Measurements from ENCODE around the gene ETV2.
"Not testable (repeated sequence)": the region's sequence is repeated elsewhere in the genome, so short reads cannot be mapped to it uniquely, and the experiment has no call there.

ETV2 gene

GRCh38 chr19:35642798-35643254, 1.3 kb downstream of the ETV2 start:
- Histone ChIP-seq H3K36me3 (peaks cover 8% of the 10 kb centered on the region), H4K20me1 (no peaks in the 10 kb centered on the region), H3K27me3 (no peaks in the 10 kb centered on the region), H3K9ac (peak overlapping the region; percentile 82), H3K27ac (peak overlapping the region; percentile 89), H3K4me3 (peak overlapping the region; percentile 73), H3K4me1 (peaks cover 56% of the 10 kb centered on the region), H3K9me3 (no peaks in the 10 kb centered on the region), H3K4me2 (peak overlapping the region; percentile 93)
- TF ChIP-seq Cebpa-rat (IDR thresholded peaks at IDR 0.05): no peak

- TF ChIP-seq Cebpa-rat (IDR thresholded peaks at IDR 0.05): no peak
- peaks cover 56% of the 10 kb centered on the region for H3K4me1 ChIP-seq
- peaks cover under 1% of the 10 kb centered on the region for H3K36me3 ChIP-seq
- H4K20me1 ChIP-seq: peaks cover 1% of the 10 kb centered on the region; the same call in 1 of the 2 replicates
- peak overlapping the region; percentile 73 for H3K4me3 ChIP-seq
- no peaks in the 10 kb centered on the region for H3K9me3 ChIP-seq
- H3K27ac ChIP-seq: peak overlapping the region; percentile 89
- no peaks in the 10 kb centered on the region for H3K27me3 ChIP-seq
- H3K9ac ChIP-seq: peak overlapping the region; percentile 82
- peak overlapping the region; percentile 93 for H3K4me2 ChIP-seq
Observed at GRCh38 chr19:35643255-35644205, 2.0 kb downstream of the ETV2 start.

GRCh38 chr19:35644206-35644986, 2.9 kb downstream of the ETV2 start:
- TF ChIP-seq Cebpa-rat (IDR thresholded peaks at IDR 0.05): no peak
- Histone ChIP-seq H4K20me1 (peaks cover 10% of the 10 kb centered on the region), H3K9ac (peak overlapping the region; percentile 82), H3K9me3 (no peaks in the 10 kb centered on the region), H3K27me3 (no peaks in the 10 kb centered on the region), H3K36me3 (no peaks in the 10 kb centered on the region), H3K4me3 (peak overlapping the region; percentile 73), H3K4me1 (peaks cover 64% of the 10 kb centered on the region), H3K27ac (peak overlapping the region; percentile 89), H3K4me2 (peak overlapping the region; percentile 93)

- Histone ChIP-seq H3K9ac (peak overlapping the region; percentile 82), H3K4me3 (peak overlapping the region; percentile 73), H4K20me1 (peaks cover 11% of the 10 kb centered on the region), H3K27ac (peak overlapping the region; percentile 89), H3K9me3 (no peaks in the 10 kb centered on the region), H3K4me2 (peak overlapping the region; percentile 93), H3K36me3 (no peaks in the 10 kb centered on the region), H3K4me1 (peaks cover 71% of the 10 kb centered on the region), H3K27me3 (no peaks in the 10 kb centered on the region)
- TF ChIP-seq Cebpa-rat (IDR thresholded peaks at IDR 0.05): no peak
Observed at GRCh38 chr19:35644987-35645679, 3.6 kb downstream of the ETV2 start.

- Histone ChIP-seq H3K4me3 (no peak overlapping the region), H3K36me3 (peaks cover 7% of the 10 kb centered on the region), H3K9ac (no peak overlapping the region), H4K20me1 (peaks cover 15% of the 10 kb centered on the region), H3K4me2 (peak overlapping the region; percentile 93), H3K4me1 (peaks cover 78% of the 10 kb centered on the region), H3K27ac (peak overlapping the region; percentile 44), H3K9me3 (no peaks in the 10 kb centered on the region), H3K27me3 (no peaks in the 10 kb centered on the region)
- TF ChIP-seq Cebpa-rat (IDR thresholded peaks at IDR 0.05): no peak
Observed at GRCh38 chr19:35645680-35646511, 4.4 kb downstream of the ETV2 start.

- peak within 1 kb of the TSS; percentile 87 for H3K4me3 ChIP-seq
- H3K9ac ChIP-seq: peak within 1 kb of the TSS; percentile 91
- peak within 1 kb of the TSS; percentile 82 for H3K27ac ChIP-seq
- H4K20me1 ChIP-seq: peaks cover 29% of the 10 kb centered on the region
- H3K27me3 ChIP-seq: no peaks in the 10 kb centered on the region
- H3K36me3 ChIP-seq: peaks cover 31% of the 10 kb centered on the region
- peaks cover 57% of the 10 kb centered on the region for H3K4me1 ChIP-seq
- H3K9me3 ChIP-seq: no peaks in the 10 kb centered on the region
- peak within 1 kb of the TSS; percentile 96 for H3K4me2 ChIP-seq
- TF ChIP-seq Cebpa-rat (IDR thresholded peaks at IDR 0.05): no peak
Observed at GRCh38 chr19:35648017-35648961, 6.7 kb downstream of the ETV2 start, which contains the start of gene COX6B1. Gene COX6B1, plus strand, starts transcription at chr19:35648323. Its CDS starts 2,921 bp downstream, at chr19:35651244.

- Histone ChIP-seq H3K27ac (no peak overlapping the region), H3K4me3 (no peak overlapping the region), H3K9me3 (no peaks in the 10 kb centered on the region), H3K36me3 (peaks cover 53% of the 10 kb centered on the region), H3K9ac (0 out of 2 replicates have a peak overlapping the region, but pooled peaks have one; percentile 0), H4K20me1 (peaks cover 44% of the 10 kb centered on the region), H3K27me3 (no peaks in the 10 kb centered on the region), H3K4me1 (peaks cover 45% of the 10 kb centered on the region), H3K4me2 (peak overlapping the region; percentile 96)
- TF ChIP-seq Cebpa-rat (IDR thresholded peaks at IDR 0.05): no peak
Observed at GRCh38 chr19:35650581-35650980, 9.0 kb downstream of the ETV2 start.

GRCh38 chr19:35654828-35655227, 13.3 kb downstream of the ETV2 start:
- peaks cover 63% of the 10 kb centered on the region for H4K20me1 ChIP-seq
- peaks cover 96% of the 10 kb centered on the region for H3K36me3 ChIP-seq
- H3K9me3 ChIP-seq, H3K4me3 ChIP-seq, H3K27me3 ChIP-seq, H3K9ac ChIP-seq, H3K27ac ChIP-seq, H3K4me2 ChIP-seq: not testable (repeated sequence)
- peaks cover 14% of the 10 kb centered on the region for H3K4me1 ChIP-seq
